Cardiac fibroblast (primary cell): ENCODE measurements around the gene TAAR9.

Source experiments
- DNase-seq, 2 donors: peaks; one replicate each; pipeline versions ENCODE4 v3.0.0 to v3.0.0-alpha.2; 2010; ENCODE audit warnings: low read depth in 2 of 2
- H3K4me3 ChIP-seq, 2 donors: replicated peaks in 1 of 2; 1 replicate in 1 of 2; 2 replicates in 1 of 2; pipeline ENCODE4 v1.5.1; 2011; ENCODE audit warnings: low read depth in 2 of 2, low read length in 2 of 2, mild to moderate bottlenecking in 2 of 2, moderate library complexity in 1 of 2
- TF ChIP-seq, protein P1 (sequence below): IDR thresholded peaks from one replicate; pipeline ENCODE4 v1.5.1; 2011; ENCODE audit warnings: low read depth, mild to moderate bottlenecking, low read length, inconsistent platforms

The TAAR9 gene

DNA sequence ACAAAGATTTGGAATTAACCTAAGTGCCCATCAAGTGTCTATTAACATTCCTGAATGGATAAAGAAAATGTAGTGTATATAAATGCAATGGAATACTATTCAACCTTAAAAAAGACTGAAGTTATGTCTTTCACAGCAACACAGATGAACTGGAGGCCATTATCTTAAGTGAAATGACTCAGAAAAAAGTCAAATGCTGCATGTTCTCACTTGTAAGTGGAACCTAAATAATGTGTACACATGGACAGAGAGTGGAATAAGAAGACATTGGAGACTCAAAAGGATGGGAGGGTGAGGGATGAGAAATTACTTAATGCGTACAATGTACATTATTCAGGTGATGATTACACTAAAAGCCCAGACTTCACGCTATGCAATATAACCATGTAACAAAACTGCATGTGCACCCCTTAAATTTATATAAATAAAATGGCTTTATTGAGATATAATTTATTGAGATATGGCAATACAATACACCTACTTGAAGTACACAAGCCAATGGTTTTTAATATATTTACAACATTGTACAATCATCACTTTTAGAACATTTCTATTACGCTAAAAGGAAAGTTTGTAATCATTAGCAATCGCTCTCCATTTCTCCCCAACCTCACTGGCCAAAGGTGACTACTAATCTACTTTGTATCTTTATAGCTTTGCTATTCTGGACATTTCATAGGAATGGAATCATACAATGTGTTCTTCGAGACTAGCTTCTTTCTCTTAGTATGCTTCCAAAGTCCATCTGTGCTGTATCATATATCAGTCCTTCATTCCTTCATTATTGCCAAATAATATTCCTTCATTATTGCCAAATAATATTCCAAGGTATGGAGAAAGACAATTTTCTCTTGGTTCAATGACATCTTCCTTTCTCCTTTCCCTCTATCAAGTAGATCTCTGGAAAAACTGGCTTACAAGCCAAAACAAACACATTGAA lies 30.9 kb upstream of the TAAR9 start:
- DNase-seq: no peak
- no peak overlapping the region for H3K4me3 ChIP-seq
- TF ChIP-seq, protein P1, sequence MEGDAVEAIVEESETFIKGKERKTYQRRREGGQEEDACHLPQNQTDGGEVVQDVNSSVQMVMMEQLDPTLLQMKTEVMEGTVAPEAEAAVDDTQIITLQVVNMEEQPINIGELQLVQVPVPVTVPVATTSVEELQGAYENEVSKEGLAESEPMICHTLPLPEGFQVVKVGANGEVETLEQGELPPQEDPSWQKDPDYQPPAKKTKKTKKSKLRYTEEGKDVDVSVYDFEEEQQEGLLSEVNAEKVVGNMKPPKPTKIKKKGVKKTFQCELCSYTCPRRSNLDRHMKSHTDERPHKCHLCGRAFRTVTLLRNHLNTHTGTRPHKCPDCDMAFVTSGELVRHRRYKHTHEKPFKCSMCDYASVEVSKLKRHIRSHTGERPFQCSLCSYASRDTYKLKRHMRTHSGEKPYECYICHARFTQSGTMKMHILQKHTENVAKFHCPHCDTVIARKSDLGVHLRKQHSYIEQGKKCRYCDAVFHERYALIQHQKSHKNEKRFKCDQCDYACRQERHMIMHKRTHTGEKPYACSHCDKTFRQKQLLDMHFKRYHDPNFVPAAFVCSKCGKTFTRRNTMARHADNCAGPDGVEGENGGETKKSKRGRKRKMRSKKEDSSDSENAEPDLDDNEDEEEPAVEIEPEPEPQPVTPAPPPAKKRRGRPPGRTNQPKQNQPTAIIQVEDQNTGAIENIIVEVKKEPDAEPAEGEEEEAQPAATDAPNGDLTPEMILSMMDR: no peak

DNA sequence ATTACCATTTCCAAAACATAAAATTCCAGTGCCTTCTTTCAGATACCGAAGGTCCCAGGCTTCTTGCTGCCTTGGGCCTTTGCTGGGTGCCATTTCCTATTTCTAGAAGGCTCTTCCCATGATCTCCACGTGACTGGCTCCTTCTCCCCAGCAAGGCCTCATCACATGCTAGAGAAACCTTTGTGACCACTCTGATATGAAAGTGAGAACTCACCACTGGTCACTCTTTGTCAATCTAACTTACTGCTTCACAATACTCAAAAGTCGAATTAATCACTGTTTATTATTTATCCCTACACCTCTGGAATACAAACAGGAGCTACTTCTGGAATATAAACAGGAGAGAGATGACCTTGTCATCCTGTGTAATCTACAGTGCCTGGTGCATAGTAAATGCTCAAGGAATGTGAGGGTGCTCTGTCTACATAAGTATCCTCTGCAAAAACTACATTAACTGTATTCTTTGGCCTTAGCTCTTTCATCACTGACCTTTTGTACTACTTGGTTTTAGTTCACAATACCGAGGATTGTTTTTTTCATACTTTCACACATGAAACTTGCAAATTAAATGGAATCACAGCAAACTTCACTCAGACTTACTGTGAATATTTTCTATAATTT lies 26.8 kb upstream of the TAAR9 start:
- peak overlapping the region; percentile 78 to 79 for H3K4me3 ChIP-seq
- TF ChIP-seq, protein P1: no peak
- DNase-seq: peak; percentile 19 to 35

DNA sequence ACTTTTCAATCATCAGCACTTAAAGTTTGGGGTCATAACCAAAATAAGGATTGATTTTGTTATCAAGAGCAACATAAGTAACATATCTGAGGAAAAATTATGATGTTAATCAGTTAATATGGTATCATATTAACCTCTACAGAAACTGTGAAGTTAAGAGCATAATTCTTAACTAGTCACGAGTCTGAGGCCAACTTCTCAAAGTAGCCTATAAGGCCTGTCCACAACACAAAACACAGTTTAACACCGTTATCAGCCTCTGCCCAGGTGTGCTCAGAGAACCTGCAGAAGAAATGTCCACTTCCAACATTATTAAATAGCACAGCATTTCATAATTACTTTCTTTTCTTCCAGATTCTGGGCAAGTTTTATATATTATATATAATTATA lies 26.3 kb upstream of the TAAR9 start:
- DNase-seq: no peak
- H3K4me3 ChIP-seq: peak overlapping the region; percentile 78 to 79
- TF ChIP-seq, protein P1: no peak

DNA sequence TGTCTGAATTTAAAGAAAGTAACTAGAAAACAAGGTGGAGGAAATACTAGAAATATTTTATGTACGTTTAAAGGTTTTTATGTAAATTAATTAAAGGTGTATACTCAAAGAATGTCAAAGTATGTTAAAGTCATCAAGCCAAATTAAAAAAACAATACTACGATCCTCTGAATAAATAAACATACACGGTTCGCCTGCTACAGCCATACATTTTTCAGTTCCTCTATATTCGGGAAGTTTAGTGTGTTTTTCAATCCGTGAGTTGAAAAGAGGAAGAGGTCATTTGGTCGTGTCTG lies 25.8 kb upstream of the TAAR9 start:
- DNase-seq: no peak
- TF ChIP-seq, protein P1: no peak

DNA sequence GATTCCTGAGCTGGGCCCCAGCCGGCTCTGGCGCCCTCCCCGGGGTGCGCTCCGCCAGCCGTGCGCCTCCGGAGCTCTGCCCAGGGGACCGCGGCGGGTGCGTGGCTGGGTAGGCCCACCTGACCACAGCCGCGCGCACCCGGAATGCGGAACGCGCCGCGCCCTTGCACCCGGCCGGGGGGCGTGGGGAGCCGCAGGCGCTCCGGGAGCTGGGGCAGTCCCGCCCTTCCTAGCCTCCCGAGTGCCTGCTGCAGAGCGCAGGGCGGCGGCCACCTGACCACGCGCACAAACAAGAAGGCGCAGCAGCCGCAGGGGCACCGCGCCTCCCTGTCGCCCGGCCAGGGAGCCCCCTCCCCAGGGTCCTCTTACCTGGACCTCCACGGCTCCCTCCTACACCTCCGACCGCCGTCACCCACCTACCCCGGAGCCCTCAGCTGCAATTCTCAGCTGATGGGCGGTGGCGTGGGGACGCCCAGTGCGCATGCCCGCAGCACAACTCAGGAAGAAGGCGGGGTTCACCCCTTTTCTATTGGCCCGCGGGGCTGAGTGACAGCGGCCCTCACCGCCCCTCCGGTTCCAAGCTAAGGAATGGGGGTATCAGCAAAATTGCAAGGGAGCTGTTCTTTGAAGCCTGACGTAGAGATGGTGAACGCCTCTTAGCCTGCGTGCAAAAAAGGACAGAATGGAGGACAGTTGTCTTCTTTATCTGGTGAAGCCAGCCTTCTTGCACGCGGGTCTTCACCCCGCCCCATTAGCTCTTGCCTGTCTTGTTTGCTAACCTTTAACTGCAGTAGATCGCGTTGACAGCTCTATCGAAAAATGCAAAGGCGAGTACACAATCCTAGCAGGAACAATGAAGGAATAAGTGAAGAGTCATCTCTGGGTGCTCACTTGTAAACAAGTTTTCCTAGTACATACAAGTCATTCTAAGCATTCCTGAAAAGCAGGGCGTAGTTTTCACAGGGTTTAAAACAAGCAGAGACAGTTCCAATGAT lies 25.1 kb upstream of the TAAR9 start, which contains the start of gene STX7:
STX7 (minus strand) TSS at position 479 of the 995 bp plus-strand sequence. CDS start 9,586 bp downstream, outside the sequence.
- peak within 1 kb of the TSS; percentile 78 to 79 for H3K4me3 ChIP-seq
- peak; percentile 90 to 92 for DNase-seq
- TF ChIP-seq, protein P1: no peak

More for the DNA sequence above, 25.8 kb upstream of the TAAR9 start:
- peak overlapping the region; percentile 78 to 79 for H3K4me3 ChIP-seq

DNA sequence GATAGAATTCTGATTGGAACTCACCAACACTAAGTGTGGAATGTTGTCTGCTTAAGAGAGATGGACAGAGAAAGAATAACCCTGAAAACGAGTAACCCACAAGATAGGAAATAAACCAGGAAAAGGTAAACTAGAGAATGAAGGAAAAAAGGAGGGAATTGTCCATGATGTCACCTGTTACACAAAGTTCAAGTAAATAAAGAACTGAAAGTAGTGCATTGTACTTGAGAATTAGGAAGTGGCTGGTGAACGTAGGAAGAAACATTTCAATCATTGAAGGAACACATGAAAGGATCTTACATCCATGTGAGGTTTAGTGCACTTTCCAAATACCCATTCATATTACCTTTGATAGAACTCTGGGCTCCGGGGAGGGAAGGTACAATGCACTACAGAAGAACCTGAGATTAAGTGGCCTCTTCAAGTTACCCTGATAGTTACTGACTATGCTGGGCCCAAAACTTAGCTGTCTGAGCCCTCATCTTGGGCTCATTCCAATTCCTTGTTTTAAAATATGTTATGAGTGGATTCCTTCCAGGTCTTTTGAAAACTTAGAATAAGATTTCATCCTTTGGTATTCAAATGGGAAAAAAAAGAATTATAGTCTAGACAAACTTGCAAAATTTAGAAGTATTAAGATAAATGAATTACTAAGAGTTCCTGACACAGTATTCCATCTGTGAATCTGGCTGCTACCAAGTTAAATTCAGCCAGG lies 24.1 kb upstream of the TAAR9 start:
- TF ChIP-seq, protein P1: no peak
- no peak overlapping the region for H3K4me3 ChIP-seq
- peak; percentile 26 to 37 for DNase-seq
